GM19438 (cell line): Measurements from ENCODE around the gene ZNF428.
"Not testable (repeated sequence)": the region's sequence is repeated elsewhere in the genome, so short reads cannot be mapped to it uniquely, and the experiment has no call there.

ENCODE experiments used
- ATAC-seq: cut with Tn5 transposase; IDR thresholded peaks from one replicate; pipeline ENCODE4 v1.9.1; 2021; ENCODE audit warnings: low read depth; ENCODE audit not compliant: unreplicated experiment

The ZNF428 gene

DNA sequence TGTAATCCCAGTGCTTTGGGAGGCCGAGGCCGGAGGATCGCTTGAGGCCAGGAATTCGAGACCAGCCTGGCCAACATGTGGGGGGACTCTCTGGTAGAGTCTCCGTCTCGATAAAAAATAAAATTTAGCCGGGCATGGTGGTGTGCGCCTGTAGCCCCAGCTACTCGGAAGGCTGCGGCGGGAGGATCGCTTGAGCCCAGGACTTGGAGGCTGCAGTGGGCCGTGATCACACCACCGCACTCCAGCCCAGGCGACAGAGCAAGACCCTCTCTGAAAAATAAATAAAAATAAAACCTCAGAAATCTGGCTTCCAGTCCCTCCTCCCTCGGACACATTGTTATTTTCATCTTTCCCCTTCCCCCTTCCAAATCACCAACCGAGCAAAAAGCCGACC lies 23.8 kb downstream of the ZNF428 start:
- no peak for ATAC-seq

DNA sequence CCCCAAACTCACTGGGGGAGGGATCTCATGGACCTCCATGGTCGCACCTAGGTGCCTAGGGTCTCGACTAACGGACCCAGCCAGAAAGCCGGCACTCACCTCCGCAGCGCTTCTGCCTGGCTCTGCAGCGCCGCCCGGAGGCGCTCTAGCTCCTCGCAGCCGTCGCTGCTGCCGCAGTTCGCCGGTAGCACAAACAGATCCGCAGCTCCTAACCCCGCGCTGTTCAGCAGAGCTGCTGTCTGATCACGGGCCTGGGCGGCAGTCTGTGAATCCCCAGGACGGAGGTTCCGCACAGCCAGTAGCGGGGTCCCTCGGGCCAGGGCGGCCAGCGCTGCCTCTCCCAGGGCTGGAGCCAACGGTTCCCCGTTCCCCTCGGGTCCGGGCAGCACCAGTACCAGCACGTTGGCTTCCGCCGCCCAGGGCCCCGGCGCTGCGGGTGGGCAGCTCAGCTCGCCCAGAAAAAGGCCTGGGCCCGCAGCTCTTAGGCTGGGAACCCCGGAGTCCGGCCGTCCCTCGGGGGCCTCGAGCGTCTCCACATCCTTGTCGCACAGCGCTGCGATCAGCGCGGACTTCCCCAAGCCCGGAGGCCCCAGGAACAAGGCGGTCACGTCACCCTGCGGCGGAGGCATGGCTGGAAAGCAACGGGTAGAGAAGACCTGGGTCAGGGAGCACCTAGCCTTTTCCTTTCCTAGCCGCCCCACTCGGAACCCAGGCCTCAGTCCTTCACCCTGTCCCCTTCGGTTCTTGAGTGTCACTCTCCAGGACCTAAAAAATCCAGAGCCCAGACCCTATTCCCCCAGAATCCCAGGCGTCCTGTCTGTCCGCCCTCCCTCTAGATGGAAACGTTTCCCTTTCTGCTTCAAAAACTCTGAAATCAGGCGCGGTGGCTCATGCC lies 24.5 kb downstream of the ZNF428 start:
- ATAC-seq, result no peak

DNA sequence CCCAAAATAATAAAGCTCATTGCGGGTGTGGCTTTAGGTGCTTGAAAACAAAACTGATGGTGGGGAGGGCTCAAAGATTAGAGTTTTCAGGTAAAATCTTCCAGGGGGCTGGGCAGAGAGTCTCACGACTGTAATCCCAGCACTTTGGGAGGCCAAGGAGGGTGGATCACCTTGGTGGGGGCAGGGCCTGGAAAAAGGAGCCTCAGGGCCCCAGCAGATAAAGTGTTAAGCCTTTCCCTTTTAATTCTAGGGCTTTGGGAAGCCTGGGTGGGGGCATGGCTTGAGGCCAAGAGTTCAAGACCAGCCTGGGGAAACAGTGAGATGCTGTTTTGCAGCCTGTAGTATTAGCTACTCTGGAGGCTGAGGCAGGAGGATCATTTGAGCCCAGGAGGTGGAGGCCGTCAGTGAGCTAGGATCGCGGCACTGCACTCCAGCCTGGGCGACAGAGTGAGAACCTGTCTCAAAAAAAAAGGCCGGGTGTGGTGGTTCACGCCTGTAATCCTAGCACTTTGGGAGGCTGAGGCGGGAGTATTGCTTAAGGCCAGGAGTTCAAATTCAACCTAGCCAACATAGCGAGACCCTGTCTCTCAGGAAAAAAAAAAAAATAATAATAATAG lies 25.2 kb downstream of the ZNF428 start:
- ATAC-seq, result no peak

DNA sequence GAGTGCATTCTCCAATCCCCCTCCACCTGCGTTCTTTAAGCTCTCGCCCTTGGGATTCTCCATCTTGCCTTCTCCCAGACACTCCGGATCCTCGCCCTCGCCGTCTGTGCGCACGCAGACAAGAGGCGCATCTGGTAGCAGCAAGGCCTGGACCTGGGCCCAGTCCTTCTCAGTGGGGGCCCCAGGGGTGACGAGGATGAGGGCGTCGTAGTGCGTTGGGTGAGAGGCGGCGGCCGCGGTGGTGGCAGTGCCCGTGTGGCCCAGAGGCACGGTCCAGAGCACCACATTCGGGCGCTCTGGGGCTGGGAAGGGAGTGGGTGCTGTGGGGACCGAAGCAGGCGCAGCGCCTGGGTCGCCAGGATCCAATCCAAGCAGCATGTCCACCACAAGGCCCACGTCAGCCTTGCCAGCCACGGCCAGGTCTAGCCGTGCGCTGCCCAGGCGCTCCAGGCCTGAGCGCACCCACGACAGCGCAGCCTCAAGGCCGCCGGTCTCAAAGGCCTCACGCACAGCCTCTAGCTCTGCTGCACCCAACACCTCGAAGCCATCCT lies 26.6 kb downstream of the ZNF428 start:
- ATAC-seq, result no peak

DNA sequence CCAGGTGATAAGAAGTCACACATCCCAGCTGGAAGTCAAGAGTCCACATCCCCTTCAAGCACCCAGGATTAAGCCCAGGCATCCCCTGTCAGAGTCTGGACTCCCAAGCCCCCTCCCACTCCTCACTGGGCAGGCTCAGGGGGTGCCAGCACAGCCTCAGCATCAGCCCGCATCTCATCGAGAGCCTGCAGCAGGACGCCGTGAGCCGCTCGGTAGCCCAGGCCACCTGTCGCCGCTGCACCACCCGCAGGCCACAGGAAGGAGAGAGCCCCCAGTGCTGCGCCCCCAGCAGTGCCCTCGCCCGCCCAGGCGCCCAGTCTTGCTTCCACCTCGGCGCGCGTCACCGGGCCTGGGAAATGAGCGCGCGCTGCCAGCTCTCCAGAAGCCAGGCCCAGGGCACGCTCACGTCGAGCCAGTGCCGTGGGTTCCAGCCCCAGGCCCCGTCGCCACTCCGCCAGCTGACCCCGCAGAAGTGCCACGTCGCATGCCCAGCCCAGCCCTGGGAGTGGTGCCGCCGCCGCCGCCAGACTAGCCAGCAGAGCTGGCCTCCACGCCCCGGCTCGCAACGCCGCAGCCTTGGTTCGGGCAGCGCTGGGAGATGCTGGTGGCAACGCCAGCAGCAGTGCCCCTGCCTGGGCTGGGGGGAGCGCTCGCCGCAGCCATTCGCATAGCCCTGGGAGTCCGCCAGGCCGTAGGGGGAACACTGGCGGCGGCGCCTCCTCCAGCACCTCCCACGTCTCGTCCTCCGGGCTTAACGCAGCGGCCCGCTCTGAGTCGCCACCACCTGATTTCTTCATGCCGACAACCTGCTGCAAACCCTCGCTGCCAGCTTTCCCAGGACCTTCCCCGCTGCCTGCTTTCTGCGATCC lies 27.3 kb downstream of the ZNF428 start:
- ATAC-seq, result no peak

DNA sequence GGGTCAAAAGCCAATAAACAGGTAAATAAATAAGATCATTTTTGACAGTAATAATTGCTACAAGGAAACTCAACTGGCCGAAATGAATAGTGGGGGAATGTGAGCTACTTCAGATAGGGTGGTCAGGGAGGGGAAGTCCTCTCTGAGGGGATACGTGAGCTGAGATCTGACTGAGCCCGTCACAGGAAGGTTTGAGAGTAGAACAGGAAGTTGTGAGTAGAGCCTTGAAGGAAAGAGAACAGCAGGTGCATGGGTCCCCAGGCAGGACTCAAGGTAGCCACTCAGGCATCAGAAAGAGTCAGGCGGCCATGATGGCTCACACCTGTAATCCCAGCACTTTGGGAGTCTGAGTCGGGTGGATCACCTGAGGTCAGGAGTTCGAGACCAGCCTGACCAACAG lies 29.8 kb downstream of the ZNF428 start:
- no peak for ATAC-seq

DNA sequence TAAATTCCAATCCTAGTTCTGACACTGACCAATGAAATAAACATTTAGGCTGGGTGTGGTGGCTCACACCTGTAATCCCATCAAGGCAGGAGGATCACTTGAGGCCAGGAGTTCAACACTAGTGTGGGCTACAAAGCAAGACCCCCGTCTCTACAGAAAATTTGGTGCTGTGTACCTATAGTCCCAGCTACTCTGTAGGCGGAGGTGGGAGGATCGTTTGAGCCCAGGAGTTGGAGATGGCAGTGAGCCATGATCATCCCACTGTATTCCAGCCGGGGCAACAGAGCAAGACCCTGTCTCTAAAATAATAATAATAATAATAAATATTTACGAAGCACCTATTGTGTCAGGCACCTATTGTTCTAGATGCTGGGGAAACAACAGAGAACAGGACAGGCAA lies 30.2 kb downstream of the ZNF428 start:
- no peak for ATAC-seq

DNA sequence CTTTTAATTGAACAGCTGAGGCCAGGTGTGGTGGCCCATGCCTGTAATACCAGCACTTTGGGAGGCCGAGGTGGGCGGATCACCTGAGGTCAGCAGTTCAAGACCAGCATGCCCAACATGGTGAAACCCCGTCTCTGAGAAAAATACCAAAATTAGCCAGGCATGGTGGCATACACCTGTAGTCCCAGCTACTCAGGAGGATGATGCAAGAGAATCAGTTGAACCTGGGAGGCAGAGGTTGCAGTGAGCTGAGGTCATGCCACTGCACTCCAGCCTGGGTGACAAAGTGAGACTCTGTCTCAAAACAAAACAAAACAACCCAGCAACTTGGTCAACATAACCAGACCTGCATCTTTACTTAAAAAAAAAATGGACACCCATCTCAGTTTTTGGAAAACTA lies 32.4 kb downstream of the ZNF428 start:
- not testable (repeated sequence) for ATAC-seq

DNA sequence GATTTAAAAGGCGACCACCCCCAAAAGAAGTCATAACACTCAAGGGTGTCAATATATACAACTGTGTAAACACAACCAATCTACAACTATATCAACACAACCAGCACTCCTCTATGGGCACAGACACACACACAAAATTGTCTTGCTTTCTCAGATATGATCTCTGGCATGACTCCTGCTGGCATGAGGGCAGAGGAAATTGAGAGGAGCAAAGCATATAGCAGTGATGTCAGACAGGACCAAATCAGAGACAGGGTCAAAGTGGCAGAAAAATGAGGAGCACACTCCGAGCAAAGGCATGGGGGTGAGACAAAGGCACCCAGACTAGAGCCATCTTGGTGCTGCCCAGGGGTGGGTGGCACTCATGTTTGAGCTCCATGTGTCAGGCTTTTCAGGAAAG lies 33.1 kb downstream of the ZNF428 start:
- ATAC-seq, result no peak

DNA sequence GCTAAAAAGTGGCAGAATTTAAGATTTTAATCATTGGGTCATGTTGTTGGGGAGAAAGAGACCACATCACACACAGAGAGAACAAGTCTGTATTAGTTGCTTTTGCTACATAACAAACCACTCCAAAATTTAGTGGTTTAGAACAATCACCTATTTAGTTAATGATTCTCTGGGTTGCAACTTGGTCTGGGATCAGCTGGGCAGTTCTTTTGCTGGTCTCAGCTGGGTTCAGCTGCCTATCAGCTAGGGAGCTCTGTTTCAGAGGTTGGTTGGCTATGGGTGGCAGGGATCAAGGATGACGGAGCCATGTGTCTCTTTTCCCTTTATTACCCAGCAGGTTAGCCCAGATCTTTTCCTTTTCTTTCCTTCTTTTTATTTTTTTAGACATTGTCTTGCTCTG lies 34.9 kb downstream of the ZNF428 start:
- ATAC-seq, result no peak

DNA sequence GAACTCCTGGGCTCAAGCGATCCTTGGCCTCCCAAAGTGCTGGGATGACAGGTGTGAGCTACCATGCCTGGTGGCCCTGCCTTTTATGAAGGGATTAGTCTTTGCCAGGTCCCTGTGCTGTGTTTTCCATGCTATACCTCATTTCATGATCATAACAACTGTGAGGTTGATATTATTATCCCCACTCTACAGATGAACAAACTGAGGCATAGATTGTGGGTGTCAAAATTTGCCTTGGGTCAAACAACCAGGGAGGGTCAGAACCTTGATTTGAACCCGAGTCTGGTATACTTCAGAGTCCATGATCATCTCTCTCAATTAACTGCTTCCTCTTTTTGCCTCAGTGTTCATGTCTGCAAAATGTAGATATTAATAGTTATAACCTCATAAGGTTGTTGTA lies 36.9 kb downstream of the ZNF428 start:
- no peak for ATAC-seq

DNA sequence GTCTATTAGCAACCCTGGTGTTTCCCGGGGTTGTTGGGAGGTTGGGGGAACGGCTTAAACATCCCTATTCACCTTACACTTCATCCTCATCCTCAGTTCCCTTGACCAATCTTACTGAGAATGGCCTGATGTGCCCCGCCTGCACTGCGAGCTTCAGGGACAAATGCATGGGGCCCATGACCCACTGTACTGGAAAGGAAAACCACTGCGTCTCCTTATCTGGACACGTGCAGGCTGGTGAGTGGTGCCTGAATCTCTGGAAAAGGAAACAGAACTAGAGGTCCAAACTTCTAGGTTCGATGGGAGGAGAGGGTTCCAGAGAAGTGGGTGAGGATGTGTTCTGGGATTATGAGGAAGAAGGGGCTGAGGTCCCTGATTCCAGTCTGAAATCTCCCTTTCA lies 38.0 kb downstream of the ZNF428 start:
- no peak for ATAC-seq

DNA sequence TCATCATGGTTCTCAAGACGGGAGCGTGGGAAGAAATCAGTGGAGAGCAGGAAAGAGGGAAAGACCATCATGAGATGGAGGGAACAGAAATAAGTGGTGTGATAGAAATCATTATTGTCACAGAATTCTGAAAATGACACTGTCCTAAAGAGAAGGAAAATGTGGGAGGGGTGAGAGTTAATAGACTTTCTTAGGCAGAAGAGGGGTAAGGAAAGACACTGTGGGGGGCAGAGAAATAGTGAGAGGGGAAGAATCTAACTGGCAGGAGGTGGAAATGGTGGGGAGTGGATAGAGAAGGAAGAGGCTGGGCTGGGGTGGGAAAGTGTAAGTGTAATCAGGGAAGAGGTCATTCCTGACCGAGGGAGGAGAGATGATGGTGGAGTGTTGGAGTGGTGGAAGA lies 40.6 kb downstream of the ZNF428 start:
- ATAC-seq, result no peak

DNA sequence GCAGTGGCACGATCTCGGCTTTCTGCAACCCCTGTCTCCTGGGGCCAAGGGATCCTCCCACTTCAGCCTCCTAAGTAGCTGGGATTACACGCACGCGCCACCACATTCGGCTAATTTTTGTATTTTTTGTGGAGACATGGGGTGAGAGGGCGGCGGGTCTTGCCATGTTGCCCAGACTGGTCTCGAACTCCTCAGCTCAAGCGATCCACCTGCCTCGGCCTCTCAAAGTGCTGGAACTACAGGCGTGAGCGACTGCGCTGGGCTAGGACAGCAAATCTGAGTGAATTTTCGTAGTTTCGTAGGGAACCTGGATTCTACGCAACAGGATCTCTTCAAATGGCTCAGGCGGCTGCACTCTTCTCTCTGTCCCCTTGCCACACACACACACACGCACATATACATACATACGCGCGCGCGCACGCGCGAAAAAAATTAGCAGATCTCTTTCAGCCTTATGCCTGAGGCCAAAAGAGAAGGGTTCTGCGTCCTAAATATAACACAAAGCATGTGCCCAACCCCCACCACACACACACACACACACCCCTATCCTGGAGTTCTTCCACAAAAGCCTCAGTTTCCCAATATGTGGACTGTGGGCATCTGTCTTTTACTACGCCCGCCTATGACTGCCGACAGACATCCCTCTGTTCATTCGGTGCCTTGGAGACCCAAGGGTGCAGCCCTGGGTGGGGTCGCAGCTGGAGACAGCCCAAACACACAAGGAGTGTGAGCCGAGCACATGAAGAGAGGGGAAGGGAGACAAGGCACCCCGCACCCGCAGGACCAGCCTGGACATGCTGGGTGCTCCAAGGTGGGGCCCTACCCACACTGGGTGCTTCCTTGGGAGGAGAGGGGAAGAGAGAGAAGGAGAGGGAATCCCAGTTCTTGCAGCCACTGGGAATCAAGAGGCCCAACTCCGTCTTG lies 43.2 kb downstream of the ZNF428 start:
- ATAC-seq, result no peak

DNA sequence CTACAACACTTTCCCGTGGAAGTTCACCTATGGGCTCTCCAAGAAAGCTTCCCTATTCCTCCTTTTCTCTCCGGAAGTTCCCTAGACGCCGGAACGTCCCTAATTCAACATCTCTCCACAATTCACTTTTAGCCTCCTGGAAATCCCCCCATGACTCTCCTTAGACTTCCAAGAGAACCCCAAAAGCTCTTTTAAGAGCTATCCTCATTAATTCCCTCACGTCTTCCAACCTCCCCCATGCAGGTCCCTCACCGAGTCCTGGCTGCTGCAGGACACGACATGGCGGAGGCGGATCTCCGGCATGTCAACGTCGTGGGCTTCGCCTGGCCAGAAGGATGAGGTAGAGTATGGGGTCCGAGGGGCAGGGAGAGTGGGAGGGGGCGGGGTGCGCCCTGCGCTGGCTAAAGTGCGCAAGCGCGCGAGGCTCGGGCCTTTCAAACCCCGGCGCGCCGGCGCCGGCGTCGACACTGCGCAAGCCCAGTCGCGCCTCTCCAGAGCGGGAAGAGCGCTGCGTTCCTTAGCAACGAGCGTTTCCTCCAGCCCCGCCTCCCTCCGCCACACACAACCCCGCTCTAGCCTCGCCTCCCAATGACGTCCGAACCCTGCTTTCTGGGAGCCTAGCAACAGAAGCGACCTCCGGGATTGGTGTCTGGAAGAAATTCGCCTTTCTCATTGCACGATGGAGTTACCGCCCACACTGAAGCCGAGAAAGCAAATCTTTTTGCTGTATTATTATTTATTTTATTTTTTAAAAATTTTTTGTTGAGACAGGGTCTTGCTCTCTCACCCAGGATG lies 44.1 kb downstream of the ZNF428 start, which contains the start of the genes PINLYP and XRCC1:
TSS of gene PINLYP (plus strand) at position 646 of the 795 bp plus-strand sequence. CDS start 1,391 bp downstream, outside the sequence.
TSS of gene XRCC1 (minus strand) at position 372 of the 795 bp plus-strand sequence. CDS start at position 303, 69 bp downstream.
- ATAC-seq, result peak; percentile 97

DNA sequence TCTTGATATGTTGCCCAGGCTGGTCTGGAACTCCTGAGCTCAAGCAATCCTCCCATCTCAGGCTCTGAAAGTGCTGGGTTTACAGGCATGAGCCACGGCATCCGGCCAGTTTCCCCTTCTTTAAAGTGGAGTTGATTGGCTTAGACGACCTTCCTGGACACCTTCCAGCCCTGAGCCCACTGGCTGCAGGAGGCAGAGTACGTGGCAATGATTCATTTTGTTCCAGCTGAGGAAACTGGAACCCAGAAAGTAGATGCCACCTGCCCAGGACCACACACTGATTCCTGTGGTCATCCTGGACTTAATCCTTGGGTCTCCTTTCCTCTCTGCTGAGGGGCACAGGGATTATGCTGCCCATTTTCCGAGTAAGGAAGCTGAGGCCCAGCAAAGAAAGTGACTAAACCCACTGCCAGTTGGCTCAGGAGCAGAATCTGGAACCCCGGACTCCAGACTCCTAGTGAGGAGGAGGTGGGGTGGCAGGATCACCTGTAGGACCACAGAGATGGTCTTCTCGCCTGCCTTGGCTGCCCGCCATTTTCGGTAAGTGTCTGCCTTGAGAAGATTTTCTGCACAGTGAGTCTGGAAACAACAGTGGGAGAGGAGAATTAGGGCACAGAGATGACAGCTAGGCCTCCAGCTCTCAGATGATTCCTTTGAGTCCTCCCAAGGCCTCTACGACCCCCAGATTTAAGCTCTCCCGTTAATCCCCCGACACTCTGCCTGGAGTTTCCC lies 44.8 kb downstream of the ZNF428 start:
- no peak for ATAC-seq

DNA sequence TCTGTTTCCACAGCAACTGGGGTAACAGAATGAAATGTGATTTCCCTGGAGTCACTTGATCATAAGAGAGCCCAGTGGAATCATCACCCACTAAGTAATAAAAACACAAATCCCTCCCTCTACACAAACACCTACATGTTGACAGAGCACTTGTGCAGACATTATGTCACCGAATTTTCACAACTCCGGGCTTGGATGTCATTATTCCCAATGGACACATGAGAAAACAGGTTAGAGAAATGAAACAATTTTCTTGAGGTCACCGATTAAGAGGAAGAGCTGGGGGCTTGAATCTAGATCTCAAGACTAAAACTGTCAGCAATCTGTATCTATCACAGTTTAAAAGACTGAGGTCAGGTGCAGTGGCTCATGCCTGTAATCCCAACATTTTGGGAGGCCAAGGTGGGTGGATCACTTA lies 47.2 kb downstream of the ZNF428 start:
- no peak for ATAC-seq

DNA sequence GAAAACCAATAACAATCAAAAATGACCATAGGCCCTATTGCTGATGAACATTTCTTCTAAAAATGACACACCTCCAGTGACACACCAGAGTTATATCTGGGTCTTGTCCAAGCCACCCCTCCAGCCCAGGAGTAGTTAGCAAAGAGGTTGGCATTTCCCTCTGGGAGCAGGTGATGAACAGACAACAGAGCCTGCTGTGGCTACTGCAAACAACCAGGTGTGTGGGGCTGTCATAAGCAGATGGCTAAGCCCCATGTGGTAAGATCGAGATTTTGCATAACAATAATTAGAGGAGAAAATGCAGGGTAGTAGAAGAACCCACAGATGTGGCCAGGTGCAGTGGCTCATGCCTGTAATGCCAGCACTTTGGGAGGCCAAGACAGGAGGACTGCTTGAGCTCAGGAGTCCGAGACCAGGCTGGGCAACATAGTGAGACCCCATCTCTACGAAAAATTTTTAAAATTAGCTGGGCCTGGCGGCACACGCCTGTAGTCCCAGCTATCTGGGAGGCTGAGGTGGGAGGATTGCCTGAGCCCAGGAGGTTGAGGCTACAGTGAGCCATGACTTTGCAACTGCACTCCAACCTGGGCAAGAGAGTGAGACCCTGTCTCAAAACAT lies 49.1 kb downstream of the ZNF428 start:
- ATAC-seq, result no peak
